Activated CD4-positive, CD25-positive, alpha-beta regulatory T cell treated with anti-CD3 and anti-CD28 coated beads, Interleukin-2, amount 50 U/mL, for 72 hours (primary cell): ENCODE data around the gene OR2F1.
"Not testable (repeated sequence)": the region's sequence is repeated elsewhere in the genome, so short reads cannot be mapped to it uniquely, and the experiment has no call there.

Experiments used
- DNase-seq: peaks from one replicate; pipeline ENCODE4 v3.0.0; 2021

OR2F1 gene

GRCh38 chr7:144010821-144011220 lies 56.2 kb downstream of the OR2F1 start:
- DNase-seq, result not testable (repeated sequence)

GRCh38 chr7:144011458-144012230 lies 57.0 kb downstream of the OR2F1 start:
- no peak for DNase-seq
